C4-2B (cell line): ENCODE measurements around the gene CDH15.

Experiments
- CTCF ChIP-seq: fragments of 450-650 bp; conservative IDR thresholded peaks from 2 replicates; pipeline ENCODE4 v1.5.1; 2017; ENCODE audit warnings: mild to moderate bottlenecking
- ZFX ChIP-seq: fragments of 450-650 bp; IDR thresholded peaks from 2 replicates; pipeline ENCODE4 v1.6.1; 2017

- no peak for TF ChIP-seq CTCF
- TF ChIP-seq ZFX = no peak
These were observed 47.8 kb downstream of the CDH15 start for GRCh38 chr16:89219365-89219764.
